HepG2 (cell line): ENCODE measurements around the gene MAPK13. TPM values are rescaled to one million over a fixed set of nuclear protein-coding genes. Genes with fewer than 3 reads are reported as not detected.

Source experiments
- ARNT ChIP-seq: fragments of 450-650 bp; IDR thresholded peaks from 2 replicates; pipeline ENCODE4 v1.6.1; 2017
- HES4 ChIP-seq: sonication (generic); formaldehyde crosslinking; IDR thresholded peaks from 2 replicates; pipeline ENCODE4 v1.9.0; 2021; ENCODE audit warnings: mild to moderate bottlenecking, missing genetic modification reagents, borderline replicate concordance
- LCORL ChIP-seq, 2 experiments: fragments of 450-650 bp in 1 of 2; sonication (generic) in 1 of 2; formaldehyde crosslinking in 1 of 2; IDR thresholded peaks; 2 replicates each; pipeline versions ENCODE4 v1.5.0 to v1.6.1; 2017 to 2020; ENCODE audit warnings: antibody characterized with exemption in 1 of 2, missing genetic modification reagents in 1 of 2
- RNF2 ChIP-seq: fragments of 450-650 bp; conservative IDR thresholded peaks from 2 replicates; pipeline ENCODE4 v1.6.1; 2016; ENCODE audit warnings: low read depth
- SYNCRIP ChIP-seq: fragments of 200-400 bp; formaldehyde crosslinking; IDR thresholded peaks from 2 replicates; pipeline ENCODE4 v1.6.1; 2018; ENCODE audit warnings: mild to moderate bottlenecking, low read depth, low read length; ENCODE audit not compliant: insufficient read depth
- TCF7 ChIP-seq: sonication (generic); IDR thresholded peaks from 2 replicates; pipeline ENCODE4 v1.6.1; 2016; ENCODE audit warnings: antibody characterized with exemption, low read depth
- ZNF101 ChIP-seq: sonication (generic); formaldehyde crosslinking; IDR thresholded peaks from 2 replicates; pipeline ENCODE4 v1.4.0; 2020; ENCODE audit warnings: mild to moderate bottlenecking, low read depth, missing genetic modification reagents, borderline replicate concordance
- ZNF232 ChIP-seq: sonication (generic); formaldehyde crosslinking; IDR thresholded peaks from 2 replicates; pipeline ENCODE4 v1.4.0; 2020; ENCODE audit warnings: missing genetic modification reagents, borderline replicate concordance
- ZNF546 ChIP-seq: sonication (generic); formaldehyde crosslinking; conservative IDR thresholded peaks from 2 replicates; pipeline ENCODE4 v1.8.1; 2023; ENCODE audit warnings: mild to moderate bottlenecking, missing genetic modification reagents
- ZNF605 ChIP-seq: sonication (generic); formaldehyde crosslinking; IDR thresholded peaks from 2 replicates; pipeline ENCODE4 v1.8.0; 2022; ENCODE audit warnings: mild to moderate bottlenecking, missing genetic modification reagents
- ZNF703 ChIP-seq: sonication (generic); formaldehyde crosslinking; IDR thresholded peaks from 2 replicates; pipeline ENCODE4 v1.5.1; 2020; ENCODE audit warnings: missing genetic modification reagents, mild to moderate bottlenecking, moderate library complexity, borderline replicate concordance
- ZNF713 ChIP-seq: sonication (generic); formaldehyde crosslinking; IDR thresholded peaks from 2 replicates; pipeline ENCODE4 v1.4.0; 2020; ENCODE audit warnings: mild to moderate bottlenecking, missing genetic modification reagents
- ZNF83 ChIP-seq: sonication (generic); formaldehyde crosslinking; IDR thresholded peaks from 2 replicates; pipeline ENCODE4 v1.4.0; 2020; ENCODE audit warnings: missing genetic modification reagents, mild to moderate bottlenecking, borderline replicate concordance
- polyA plus RNA-seq, 8 experiments: library from polyadenylated mRNA; depleted of rRNA in 3 of 8; stranded (reverse) in 7 of 8; unstranded in 1 of 8; fragments of >200 nt; fragmentation: Illumina TruSeq in 4 of 8; extraction: Trizol in 4 of 8; gene quantifications; 2 replicates each; pipeline versions ENCODE4 v1.2.1 to v1.2.3, GENCODE V29; 2011 to 2016; ENCODE audit warnings: low read depth in 4 of 8, missing spikeins in 1 of 8, mixed read lengths in 1 of 8; ENCODE audit not compliant: insufficient read depth in 1 of 8
- total RNA-seq, 5 experiments: library from RNA; depleted of rRNA; stranded (reverse); fragments of >200 nt; fragmentation: Illumina TruSeq; extraction: Trizol; gene quantifications; 2 replicates each; pipeline ENCODE4 v1.2.3, GENCODE V29; 2016; ENCODE audit warnings: low read depth in 1 of 5
- TF ChIP-seq, protein P1 (sequence below): sonication (generic); formaldehyde crosslinking; IDR thresholded peaks from 2 replicates; pipeline ENCODE4 v1.4.0; 2020; ENCODE audit warnings: missing genetic modification reagents
- TF ChIP-seq, protein P2 (sequence below): sonication (generic); formaldehyde crosslinking; IDR thresholded peaks from 2 replicates; pipeline ENCODE4 v1.9.0; 2022; ENCODE audit warnings: low read depth, missing genetic modification reagents
- TF ChIP-seq, protein P3 (sequence below): sonication (generic); formaldehyde crosslinking; IDR thresholded peaks from 2 replicates; pipeline ENCODE4 v1.5.1; 2020; ENCODE audit warnings: missing genetic modification reagents, mild to moderate bottlenecking, borderline replicate concordance

MAPK13 gene
- total and polyA plus RNA-seq, 2 of the 13 experiments (the other 11 are each of a cell fraction or from before 2014, with no cell fraction given): 12.7 to 43.4 TPM

DNA sequence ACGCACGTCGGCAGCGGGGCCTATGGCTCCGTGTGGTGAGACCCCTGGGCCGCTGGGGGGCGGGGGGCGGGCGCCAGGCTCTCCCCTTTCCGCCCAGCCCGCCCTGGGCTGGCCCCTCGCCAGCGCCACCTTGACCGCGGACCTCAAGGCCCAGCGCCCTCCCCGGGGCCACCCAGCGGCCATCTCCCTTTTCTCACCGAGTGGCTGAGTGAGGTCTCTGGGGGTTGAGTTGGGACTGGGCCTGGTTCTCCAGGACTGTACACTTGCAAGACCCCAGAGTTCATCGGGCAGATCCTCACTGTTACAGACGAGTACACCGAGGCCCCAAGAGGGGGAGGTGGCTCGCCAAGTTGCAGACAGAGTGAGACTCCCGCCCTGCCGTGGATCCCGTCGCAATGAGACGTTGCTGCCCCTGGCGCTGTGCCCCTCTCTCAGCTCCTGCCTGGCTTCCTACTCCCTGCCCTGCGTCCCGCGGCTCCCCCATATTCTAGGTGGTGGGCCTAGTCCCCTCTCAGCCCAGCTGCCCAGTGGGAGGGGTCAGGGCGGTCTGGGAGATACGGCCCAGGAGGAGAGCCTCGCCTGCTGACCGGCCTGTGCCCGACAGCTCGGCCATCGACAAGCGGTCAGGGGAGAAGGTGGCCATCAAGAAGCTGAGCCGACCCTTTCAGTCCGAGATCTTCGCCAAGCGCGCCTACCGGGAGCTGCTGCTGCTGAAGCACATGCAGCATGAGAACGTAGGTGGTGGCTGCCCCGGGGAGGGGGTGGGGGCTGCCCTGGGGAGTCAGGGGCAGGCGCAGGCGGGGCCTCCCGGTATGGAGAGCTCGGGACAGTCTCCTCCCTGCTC is 576 bp downstream of the MAPK13 start (continued):
- TF ChIP-seq, protein P1, sequence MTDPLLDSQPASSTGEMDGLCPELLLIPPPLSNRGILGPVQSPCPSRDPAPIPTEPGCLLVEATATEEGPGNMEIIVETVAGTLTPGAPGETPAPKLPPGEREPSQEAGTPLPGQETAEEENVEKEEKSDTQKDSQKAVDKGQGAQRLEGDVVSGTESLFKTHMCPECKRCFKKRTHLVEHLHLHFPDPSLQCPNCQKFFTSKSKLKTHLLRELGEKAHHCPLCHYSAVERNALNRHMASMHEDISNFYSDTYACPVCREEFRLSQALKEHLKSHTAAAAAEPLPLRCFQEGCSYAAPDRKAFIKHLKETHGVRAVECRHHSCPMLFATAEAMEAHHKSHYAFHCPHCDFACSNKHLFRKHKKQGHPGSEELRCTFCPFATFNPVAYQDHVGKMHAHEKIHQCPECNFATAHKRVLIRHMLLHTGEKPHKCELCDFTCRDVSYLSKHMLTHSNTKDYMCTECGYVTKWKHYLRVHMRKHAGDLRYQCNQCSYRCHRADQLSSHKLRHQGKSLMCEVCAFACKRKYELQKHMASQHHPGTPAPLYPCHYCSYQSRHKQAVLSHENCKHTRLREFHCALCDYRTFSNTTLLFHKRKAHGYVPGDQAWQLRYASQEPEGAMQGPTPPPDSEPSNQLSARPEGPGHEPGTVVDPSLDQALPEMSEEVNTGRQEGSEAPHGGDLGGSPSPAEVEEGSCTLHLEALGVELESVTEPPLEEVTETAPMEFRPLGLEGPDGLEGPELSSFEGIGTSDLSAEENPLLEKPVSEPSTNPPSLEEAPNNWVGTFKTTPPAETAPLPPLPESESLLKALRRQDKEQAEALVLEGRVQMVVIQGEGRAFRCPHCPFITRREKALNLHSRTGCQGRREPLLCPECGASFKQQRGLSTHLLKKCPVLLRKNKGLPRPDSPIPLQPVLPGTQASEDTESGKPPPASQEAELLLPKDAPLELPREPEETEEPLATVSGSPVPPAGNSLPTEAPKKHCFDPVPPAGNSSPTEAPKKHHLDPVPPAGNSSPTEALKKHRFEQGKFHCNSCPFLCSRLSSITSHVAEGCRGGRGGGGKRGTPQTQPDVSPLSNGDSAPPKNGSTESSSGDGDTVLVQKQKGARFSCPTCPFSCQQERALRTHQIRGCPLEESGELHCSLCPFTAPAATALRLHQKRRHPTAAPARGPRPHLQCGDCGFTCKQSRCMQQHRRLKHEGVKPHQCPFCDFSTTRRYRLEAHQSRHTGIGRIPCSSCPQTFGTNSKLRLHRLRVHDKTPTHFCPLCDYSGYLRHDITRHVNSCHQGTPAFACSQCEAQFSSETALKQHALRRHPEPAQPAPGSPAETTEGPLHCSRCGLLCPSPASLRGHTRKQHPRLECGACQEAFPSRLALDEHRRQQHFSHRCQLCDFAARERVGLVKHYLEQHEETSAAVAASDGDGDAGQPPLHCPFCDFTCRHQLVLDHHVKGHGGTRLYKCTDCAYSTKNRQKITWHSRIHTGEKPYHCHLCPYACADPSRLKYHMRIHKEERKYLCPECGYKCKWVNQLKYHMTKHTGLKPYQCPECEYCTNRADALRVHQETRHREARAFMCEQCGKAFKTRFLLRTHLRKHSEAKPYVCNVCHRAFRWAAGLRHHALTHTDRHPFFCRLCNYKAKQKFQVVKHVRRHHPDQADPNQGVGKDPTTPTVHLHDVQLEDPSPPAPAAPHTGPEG: peak; percentile 69
- TF ChIP-seq ZNF703 (CRISPR knock-in tag): peak; percentile 59; the same call in 1 of the 2 replicates
- no peak for TF ChIP-seq ZNF232 (CRISPR knock-in tag)
- TF ChIP-seq, protein P2, sequence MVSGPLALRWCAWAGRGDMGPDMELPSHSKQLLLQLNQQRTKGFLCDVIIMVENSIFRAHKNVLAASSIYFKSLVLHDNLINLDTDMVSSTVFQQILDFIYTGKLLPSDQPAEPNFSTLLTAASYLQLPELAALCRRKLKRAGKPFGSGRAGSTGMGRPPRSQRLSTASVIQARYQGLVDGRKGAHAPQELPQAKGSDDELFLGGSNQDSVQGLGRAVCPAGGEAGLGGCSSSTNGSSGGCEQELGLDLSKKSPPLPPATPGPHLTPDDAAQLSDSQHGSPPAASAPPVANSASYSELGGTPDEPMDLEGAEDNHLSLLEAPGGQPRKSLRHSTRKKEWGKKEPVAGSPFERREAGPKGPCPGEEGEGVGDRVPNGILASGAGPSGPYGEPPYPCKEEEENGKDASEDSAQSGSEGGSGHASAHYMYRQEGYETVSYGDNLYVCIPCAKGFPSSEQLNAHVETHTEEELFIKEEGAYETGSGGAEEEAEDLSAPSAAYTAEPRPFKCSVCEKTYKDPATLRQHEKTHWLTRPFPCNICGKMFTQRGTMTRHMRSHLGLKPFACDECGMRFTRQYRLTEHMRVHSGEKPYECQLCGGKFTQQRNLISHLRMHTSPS (CRISPR knock-in tag): peak; percentile 13; the same call in 1 of the 2 replicates
- TF ChIP-seq ZNF713 (CRISPR knock-in tag): peak; percentile 56; the same call in 1 of the 2 replicates
- no peak for TF ChIP-seq HES4 (CRISPR knock-in tag)
- TF ChIP-seq TCF7: no peak
- TF ChIP-seq, protein P3, sequence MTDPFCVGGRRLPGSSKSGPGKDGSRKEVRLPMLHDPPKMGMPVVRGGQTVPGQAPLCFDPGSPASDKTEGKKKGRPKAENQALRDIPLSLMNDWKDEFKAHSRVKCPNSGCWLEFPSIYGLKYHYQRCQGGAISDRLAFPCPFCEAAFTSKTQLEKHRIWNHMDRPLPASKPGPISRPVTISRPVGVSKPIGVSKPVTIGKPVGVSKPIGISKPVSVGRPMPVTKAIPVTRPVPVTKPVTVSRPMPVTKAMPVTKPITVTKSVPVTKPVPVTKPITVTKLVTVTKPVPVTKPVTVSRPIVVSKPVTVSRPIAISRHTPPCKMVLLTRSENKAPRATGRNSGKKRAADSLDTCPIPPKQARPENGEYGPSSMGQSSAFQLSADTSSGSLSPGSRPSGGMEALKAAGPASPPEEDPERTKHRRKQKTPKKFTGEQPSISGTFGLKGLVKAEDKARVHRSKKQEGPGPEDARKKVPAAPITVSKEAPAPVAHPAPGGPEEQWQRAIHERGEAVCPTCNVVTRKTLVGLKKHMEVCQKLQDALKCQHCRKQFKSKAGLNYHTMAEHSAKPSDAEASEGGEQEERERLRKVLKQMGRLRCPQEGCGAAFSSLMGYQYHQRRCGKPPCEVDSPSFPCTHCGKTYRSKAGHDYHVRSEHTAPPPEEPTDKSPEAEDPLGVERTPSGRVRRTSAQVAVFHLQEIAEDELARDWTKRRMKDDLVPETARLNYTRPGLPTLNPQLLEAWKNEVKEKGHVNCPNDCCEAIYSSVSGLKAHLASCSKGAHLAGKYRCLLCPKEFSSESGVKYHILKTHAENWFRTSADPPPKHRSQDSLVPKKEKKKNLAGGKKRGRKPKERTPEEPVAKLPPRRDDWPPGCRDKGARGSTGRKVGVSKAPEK (CRISPR knock-in tag): no peak; the same call in 1 of the 2 replicates
- TF ChIP-seq LCORL (IDR thresholded peaks at IDR 0.05): no peak
- no peak for TF ChIP-seq LCORL (CRISPR knock-in tag; IDR thresholded peaks at IDR 0.05)
- TF ChIP-seq ARNT: no peak
- no peak for TF ChIP-seq ZNF605 (CRISPR knock-in tag)
- TF ChIP-seq ZNF546: peak; percentile 60; the same call in 1 of the 2 replicates
- 0 out of 2 replicates have a peak, but pooled peaks have one; percentile 87 for TF ChIP-seq ZNF101 (CRISPR knock-in tag)
- TF ChIP-seq SYNCRIP: no peak
- no peak; the same call in 1 of the 2 replicates for TF ChIP-seq RNF2
- no peak; the same call in none of the 2 replicates for TF ChIP-seq ZNF83 (CRISPR knock-in tag)
